Neural progenitor cell (in vitro differentiated cells): ENCODE data around the gene MOCOS.

Source experiments
- CTCF ChIP-seq: fragments of 200-600 bp; sonication (generic); IDR thresholded peaks from 2 replicates; pipeline ENCODE4 v1.5.1; 2017; ENCODE audit warnings: antibody characterized with exemption, mild to moderate bottlenecking
- EZH2 ChIP-seq: fragments of 200-600 bp; sonication (generic); IDR thresholded peaks from 2 replicates; pipeline ENCODE4 v1.6.1; 2017; ENCODE audit warnings: antibody characterized with exemption, mild to moderate bottlenecking, moderate library complexity
- EZH2phosphoT487 ChIP-seq: fragments of 200-600 bp; sonication (generic); IDR thresholded peaks from 2 replicates; pipeline ENCODE4 v1.6.1; 2017; ENCODE audit warnings: antibody characterized with exemption

DNA sequence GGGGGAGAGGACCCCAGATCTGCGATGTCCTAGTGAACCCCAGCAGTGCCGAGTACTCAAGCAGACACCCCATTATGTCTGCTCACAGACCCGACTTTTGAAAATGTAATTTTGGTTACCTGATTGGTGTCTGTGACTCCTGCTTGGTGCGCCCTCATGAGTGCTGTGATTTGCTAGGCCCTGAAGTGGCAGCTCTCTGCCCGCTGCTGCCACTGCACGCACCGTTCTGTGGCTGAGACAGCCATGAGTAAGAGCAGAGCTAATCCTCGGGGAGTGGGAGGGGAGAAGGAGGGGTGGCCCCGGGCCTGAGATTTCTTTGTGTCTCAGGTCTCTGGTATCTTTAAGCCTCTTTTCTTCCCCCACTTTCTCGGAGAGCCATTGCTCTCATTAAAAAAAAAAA lies 128.4 kb downstream of the MOCOS start:
- TF ChIP-seq CTCF (no peak), EZH2 (no peak), EZH2phosphoT487 (no peak)
